HL-60 (cell line): ENCODE measurements around the gene ADAMTS17.

ENCODE experiments used
- CTCF ChIP-seq: IDR thresholded peaks from one replicate; pipeline ENCODE4 v1.5.1; 2011; ENCODE audit warnings: low read length, control low read depth, inconsistent platforms; ENCODE audit not compliant: insufficient read depth
- POLR2AphosphoS5 ChIP-seq: IDR thresholded peaks from 2 replicates; pipeline ENCODE4 v1.6.1; 2012; ENCODE audit warnings: low read depth
- REST ChIP-seq: IDR thresholded peaks from 2 replicates; pipeline ENCODE4 v1.6.1; 2012; ENCODE audit warnings: low read depth; ENCODE audit not compliant: insufficient replicate concordance

- TF ChIP-seq REST (no peak), CTCF (no peak), POLR2AphosphoS5 (no peak)
Observed at GRCh38 chr15:100307241-100308212, 34.2 kb downstream of the ADAMTS17 start.
